Natural killer cell treated with Interleukin-12 subunit alpha and Interleukin-12 subunit beta and Interleukin-15 and Interleukin-18, amount 100 ng/mL, for 72 hours (primary cell): Measurements from ENCODE around the gene AKT1. TPM values are rescaled to one million over a fixed set of nuclear protein-coding genes. Genes with fewer than 3 reads are reported as not detected.
A peak's percentile ranks its signal among the peaks of the same experiment; 100 is the strongest.
"Not testable (repeated sequence)": the region's sequence is repeated elsewhere in the genome, so short reads cannot be mapped to it uniquely, and the experiment has no call there.

Experiments
- ATAC-seq, 2 donors: fragments of 150-1000 bp; cut with Tn5 transposase in 1 of 2; sonication (Bioruptor Pico), chemical (Tn5 transposase) in 1 of 2; 2 replicates each; pipeline ENCODE4 v1.10.0; 2021
- DNase-seq: peaks from one replicate; pipeline ENCODE4 v3.0.0; 2022; ENCODE audit warnings: low spot score
- H3K27ac Mint-ChIP-seq, 2 donors: 1 replicate in 1 of 2; 2 replicates in 1 of 2; pipeline ENCODE4 v1.8.0; 2022; ENCODE audit warnings: mixed read lengths in 2 of 2, mild to moderate bottlenecking in 1 of 2, moderate library complexity in 1 of 2
- H3K27me3 Mint-ChIP-seq, 2 donors: 1 replicate in 1 of 2; 2 replicates in 1 of 2; pipeline ENCODE4 v1.8.0; 2022; ENCODE audit warnings: mixed read lengths in 2 of 2
- H3K36me3 Mint-ChIP-seq: one replicate; pipeline ENCODE4 v1.8.0; 2022; ENCODE audit warnings: mixed read lengths
- H3K4me1 Mint-ChIP-seq, 2 donors: 1 replicate in 1 of 2; 2 replicates in 1 of 2; pipeline ENCODE4 v1.8.0; 2022; ENCODE audit warnings: low read depth in 2 of 2, mixed read lengths in 2 of 2, mild to moderate bottlenecking in 1 of 2
- H3K4me3 Mint-ChIP-seq: one replicate; pipeline ENCODE4 v1.8.0; 2022; ENCODE audit warnings: mixed read lengths
- H3K9me3 Mint-ChIP-seq: 2 replicates; pipeline ENCODE4 v1.8.0; 2022; ENCODE audit warnings: mixed read lengths
- total RNA-seq, 2 donors: library from RNA; stranded (reverse); gene quantifications; one replicate each; pipeline ENCODE4 v1.2.3, GENCODE V29; 2022

Gene AKT1
- 100 to 1,000 TPM; 128 to 229 TPM for total RNA-seq

GRCh38 chr14:104794993-104795780, at the start of gene AKT1:
Gene AKT1, minus strand, starts transcription at chr14:104795748. Its CDS starts 3,105 bp downstream, at chr14:104792643.
- ATAC-seq = peak; percentile 74
- H3K9me3 Mint-ChIP-seq = no peaks in the 10 kb centered on the region
- H3K4me1 Mint-ChIP-seq = peaks cover 21 to 22% of the 10 kb centered on the region in 2 donors
- no peak for DNase-seq
- no peaks in the 10 kb centered on the region for H3K36me3 Mint-ChIP-seq
- H3K27ac Mint-ChIP-seq = peak within 1 kb of the TSS; percentile 73 to 87
- H3K27me3 Mint-ChIP-seq = no peaks in the 10 kb centered on the region
- peak within 1 kb of the TSS; percentile 89 for H3K4me3 Mint-ChIP-seq

- ATAC-seq = no peak
- no peak for DNase-seq
- Mint-ChIP-seq H3K27ac (no peak overlapping the region), H3K9me3 (no peaks in the 10 kb centered on the region), H3K36me3 (no peaks in the 10 kb centered on the region), H3K27me3 (peaks cover 43 to 59% of the 10 kb centered on the region in 2 donors), H3K4me1 (no peaks in the 10 kb centered on the region), H3K4me3 (no peak overlapping the region)
These were observed 49.6 kb upstream of the AKT1 start for GRCh38 chr14:104845033-104845666.

- Mint-ChIP-seq H3K27me3 (peaks cover 43 to 61% of the 10 kb centered on the region in 2 donors), H3K9me3 (no peaks in the 10 kb centered on the region), H3K4me1 (no peaks in the 10 kb centered on the region), H3K36me3 (no peaks in the 10 kb centered on the region), H3K4me3 (no peak overlapping the region), H3K27ac (no peak overlapping the region)
- DNase-seq = no peak
- no peak for ATAC-seq
These were observed 48.9 kb upstream of the AKT1 start for GRCh38 chr14:104844306-104845032.

- ATAC-seq = no peak
- no peak for DNase-seq
- peaks cover 49 to 69% of the 10 kb centered on the region in 2 donors for H3K27me3 Mint-ChIP-seq
- no peaks in the 10 kb centered on the region for H3K4me1 Mint-ChIP-seq
- no peaks in the 10 kb centered on the region for H3K9me3 Mint-ChIP-seq
- H3K4me3 Mint-ChIP-seq = no peak overlapping the region
- no peak overlapping the region for H3K27ac Mint-ChIP-seq
- H3K36me3 Mint-ChIP-seq = no peaks in the 10 kb centered on the region
These were observed 48.1 kb upstream of the AKT1 start for GRCh38 chr14:104843442-104844305.

GRCh38 chr14:104843006-104843405, 47.5 kb upstream of the AKT1 start:
- DNase-seq (no peak), ATAC-seq (no peak)
- Mint-ChIP-seq H3K27ac (no peak overlapping the region), H3K9me3 (no peaks in the 10 kb centered on the region), H3K27me3 (peaks cover 49 to 73% of the 10 kb centered on the region in 2 donors), H3K4me3 (no peak overlapping the region), H3K36me3 (no peaks in the 10 kb centered on the region), H3K4me1 (no peaks in the 10 kb centered on the region)

- Mint-ChIP-seq H3K27me3 (peaks cover 47 to 68% of the 10 kb centered on the region in 2 donors), H3K4me1 (no peaks in the 10 kb centered on the region), H3K4me3 (no peak overlapping the region), H3K27ac (no peak overlapping the region), H3K36me3 (no peaks in the 10 kb centered on the region), H3K9me3 (no peaks in the 10 kb centered on the region)
- ATAC-seq = no peak
- no peak for DNase-seq
These were observed 46.2 kb upstream of the AKT1 start for GRCh38 chr14:104841730-104842129.

GRCh38 chr14:104836171-104836935, 40.8 kb upstream of the AKT1 start:
- H3K4me1 Mint-ChIP-seq, H3K36me3 Mint-ChIP-seq, DNase-seq, H3K9me3 Mint-ChIP-seq, ATAC-seq, H3K27ac Mint-ChIP-seq, H3K4me3 Mint-ChIP-seq: not testable (repeated sequence)
- peaks cover 11 to 25% of the 10 kb centered on the region in 2 donors for H3K27me3 Mint-ChIP-seq

- no peak for ATAC-seq
These were observed 35.2 kb upstream of the AKT1 start for GRCh38 chr14:104830781-104831180.

GRCh38 chr14:104827177-104828055, 31.9 kb upstream of the AKT1 start:
- Mint-ChIP-seq H3K4me1 (peaks cover 19 to 23% of the 10 kb centered on the region in 2 donors), H3K27me3 (peaks cover 12 to 19% of the 10 kb centered on the region in 2 donors), H3K27ac (no peak overlapping the region), H3K4me3 (peak overlapping the region; percentile 79), H3K9me3 (peaks cover 7% of the 10 kb centered on the region), H3K36me3 (peaks cover 6% of the 10 kb centered on the region)
- DNase-seq = no peak
- ATAC-seq = peak; percentile 50 to 65

More at GRCh38 chr14:104830781-104831180, 35.2 kb upstream of the AKT1 start:
- H3K27me3 Mint-ChIP-seq = peaks cover 0 to 1% of the 10 kb centered on the region in 2 donors
- H3K27ac Mint-ChIP-seq = no peak overlapping the region
- DNase-seq = no peak
- H3K4me1 Mint-ChIP-seq = peaks cover 9 to 10% of the 10 kb centered on the region in 2 donors
- no peaks in the 10 kb centered on the region for H3K9me3 Mint-ChIP-seq
- no peaks in the 10 kb centered on the region for H3K36me3 Mint-ChIP-seq
- no peak overlapping the region for H3K4me3 Mint-ChIP-seq

- DNase-seq = no peak
- peaks cover 6% of the 10 kb centered on the region for H3K36me3 Mint-ChIP-seq
- H3K27me3 Mint-ChIP-seq = peaks cover 12 to 19% of the 10 kb centered on the region in 2 donors
- peaks cover 19 to 23% of the 10 kb centered on the region in 2 donors for H3K4me1 Mint-ChIP-seq
- H3K9me3 Mint-ChIP-seq = peaks cover 7% of the 10 kb centered on the region
- ATAC-seq = no peak
- peak overlapping the region; percentile 79 for H3K4me3 Mint-ChIP-seq
- no peak overlapping the region for H3K27ac Mint-ChIP-seq
These were observed 31.3 kb upstream of the AKT1 start for GRCh38 chr14:104826861-104827176.

- H3K36me3 Mint-ChIP-seq = peaks cover 6% of the 10 kb centered on the region
- peak; percentile 96 to 97 for ATAC-seq
- peaks cover 7% of the 10 kb centered on the region for H3K9me3 Mint-ChIP-seq
- peaks cover 19 to 23% of the 10 kb centered on the region in 2 donors for H3K4me1 Mint-ChIP-seq
- no peak overlapping the region for H3K27ac Mint-ChIP-seq
- H3K27me3 Mint-ChIP-seq = peaks cover 12 to 19% of the 10 kb centered on the region in 2 donors
- H3K4me3 Mint-ChIP-seq = peak overlapping the region; percentile 79
- peak; percentile 93 for DNase-seq
These were observed 30.8 kb upstream of the AKT1 start for GRCh38 chr14:104826189-104826860.
